ENCODE measurements around the gene PDF.
"Not testable (repeated sequence)": the region's sequence is repeated elsewhere in the genome, so short reads cannot be mapped to it uniquely, and the experiment has no call there.

PDF gene

GRCh38 chr16:69330286-69331109, at the start of gene PDF:
PDF (minus strand) TSS chr16:69330588; CDS start chr16:69330570, 18 bp downstream.
- DNase-seq, result peak; percentile 93

- no peak for DNase-seq
Observed at GRCh38 chr16:69378760-69379159, 48.4 kb upstream of the PDF start.

GRCh38 chr16:69378036-69378435, 47.6 kb upstream of the PDF start:
- DNase-seq, result no peak

GRCh38 chr16:69376393-69377059, 46.1 kb upstream of the PDF start:
- no peak for DNase-seq

GRCh38 chr16:69373019-69373418, 42.6 kb upstream of the PDF start:
- no peak for DNase-seq

GRCh38 chr16:69371564-69371963, 41.2 kb upstream of the PDF start:
- DNase-seq, result no peak

GRCh38 chr16:69368866-69369265, 38.5 kb upstream of the PDF start:
- DNase-seq, result no peak

- no peak for DNase-seq
Observed at GRCh38 chr16:69367980-69368379, 37.6 kb upstream of the PDF start.

- DNase-seq, result no peak
Observed at GRCh38 chr16:69366431-69366830, 36.0 kb upstream of the PDF start.

GRCh38 chr16:69365901-69366300, 35.5 kb upstream of the PDF start:
- DNase-seq, result no peak

- DNase-seq, result no peak
Observed at GRCh38 chr16:69364088-69364487, 33.7 kb upstream of the PDF start.

GRCh38 chr16:69363281-69363717, 32.9 kb upstream of the PDF start:
- no peak for DNase-seq

- not testable (repeated sequence) for DNase-seq
Observed at GRCh38 chr16:69360070-69360469, 29.7 kb upstream of the PDF start.

GRCh38 chr16:69351309-69352027, 21.1 kb upstream of the PDF start, which contains the start of gene TMED6:
TMED6 (minus strand) TSS chr16:69351786; CDS start chr16:69351753, 33 bp downstream.
- no peak for DNase-seq

GRCh38 chr16:69350536-69351133, 20.2 kb upstream of the PDF start:
- no peak for DNase-seq

- DNase-seq, result no peak
Observed at GRCh38 chr16:69349536-69349935, 19.1 kb upstream of the PDF start.

GRCh38 chr16:69348222-69348621, 17.8 kb upstream of the PDF start:
- no peak for DNase-seq

GRCh38 chr16:69346683-69347082, 16.3 kb upstream of the PDF start:
- no peak for DNase-seq

GRCh38 chr16:69345923-69346322, 15.5 kb upstream of the PDF start:
- no peak for DNase-seq

GRCh38 chr16:69344171-69344570, 13.8 kb upstream of the PDF start:
- DNase-seq, result no peak

GRCh38 chr16:69340095-69340644, 9.8 kb upstream of the PDF start:
- peak; percentile 29 for DNase-seq

- peak; percentile 97 for DNase-seq
Observed at GRCh38 chr16:69339289-69340094, 9.1 kb upstream of the PDF start, which contains the start of the genes COG8 and NIP7. COG8 (minus strand) TSS chr16:69339564; CDS start chr16:69339552, 12 bp downstream. NIP7 (plus strand) TSS chr16:69339772; CDS start chr16:69339830, 58 bp downstream.

Data from activated CD4-positive, alpha-beta T cell treated with anti-CD3 and anti-CD28 coated beads, Interleukin-2, Interleukin-6, amounts not matched to agents 100 ng/mL and 50 ng/mL, durations not matched to agents 16 hours and 8 hours (primary cell).